Caco-2 (cell line): Measurements from ENCODE around the gene CAP2. TPM values are rescaled to one million over a fixed set of nuclear protein-coding genes. Genes with fewer than 3 reads are reported as not detected.

Source experiments
- BruUV-seq: library from RNA; stranded (reverse); fragments of 400-500 nt; replicated peaks from 2 replicates; lab custom pipeline; 2021; lab: Mats Ljungman, UMichigan
- CTCF ChIA-PET: fragments of 300-600 bp; sonication (Branson Sonifier 250); formaldehyde crosslinking; loops from one replicate; lab custom pipeline; 2022; ENCODE audit warnings: antibody characterized with exemption; lab: Charles Lee
- POLR2A ChIA-PET: fragments of 300-600 bp; sonication (Branson Sonifier 250); formaldehyde crosslinking; loops from one replicate; lab custom pipeline; 2022; ENCODE audit warnings: antibody characterized with exemption; lab: Charles Lee
- DNase-seq, 2 experiments: peaks; one replicate each; pipeline versions ENCODE4 v3.0.0 to v3.0.0-alpha.2; 2020 to 2022
- H3K27me3 ChIP-seq: replicated peaks from 2 replicates; pipeline ENCODE4 v1.6.0; 2011; ENCODE audit warnings: low read length; ENCODE audit not compliant: control insufficient read depth, insufficient read depth
- H3K36me3 ChIP-seq: 2 replicates; pipeline ENCODE4 v1.5.1; 2011; ENCODE audit warnings: low read length; ENCODE audit not compliant: control insufficient read depth, insufficient read depth
- H3K4me1 ChIP-seq: fragments of 250-450 bp; sonication (Bioruptor Pico); 2 replicates; pipeline ENCODE4 v1.5.1; 2020; ENCODE audit warnings: mild to moderate bottlenecking
- H3K4me3 ChIP-seq: 2 replicates; pipeline ENCODE4 v1.5.1; 2011; ENCODE audit warnings: low read depth, mild to moderate bottlenecking, control low read depth, low read length
- H3K9me3 ChIP-seq: fragments of 250-450 bp; sonication (Bioruptor Pico); 2 replicates; pipeline ENCODE4 v1.5.1; 2020; ENCODE audit warnings: mild to moderate bottlenecking, moderate library complexity
- H3K27ac Mint-ChIP-seq: one replicate; pipeline ENCODE4 v1.8.0; 2022; ENCODE audit warnings: mixed read lengths; ENCODE audit not compliant: unreplicated experiment
- H3K27me3 Mint-ChIP-seq: one replicate; pipeline ENCODE4 v1.8.0; 2022; ENCODE audit warnings: mixed read lengths; ENCODE audit not compliant: insufficient read depth, unreplicated experiment
- H3K36me3 Mint-ChIP-seq: one replicate; pipeline ENCODE4 v1.8.0; 2022; ENCODE audit warnings: mild to moderate bottlenecking, mixed read lengths; ENCODE audit not compliant: insufficient read depth, unreplicated experiment
- H3K4me1 Mint-ChIP-seq: one replicate; pipeline ENCODE4 v1.8.0; 2022; ENCODE audit warnings: low read depth, mixed read lengths; ENCODE audit not compliant: unreplicated experiment
- H3K4me3 Mint-ChIP-seq: one replicate; pipeline ENCODE4 v1.8.0; 2022; ENCODE audit warnings: mild to moderate bottlenecking, moderate library complexity, mixed read lengths; ENCODE audit not compliant: unreplicated experiment
- H3K9me3 Mint-ChIP-seq: one replicate; pipeline ENCODE4 v1.8.0; 2022; ENCODE audit warnings: mixed read lengths; ENCODE audit not compliant: unreplicated experiment
- intact Hi-C: fragments of 100-400 bp; cut with micrococcal nuclease; formaldehyde crosslinking; loops from one replicate; pipeline ENCODE4 v1.10.0; 2022; ENCODE audit not compliant: unreplicated experiment
- total RNA-seq: library from RNA; stranded (reverse); gene quantifications from 2 replicates; pipeline ENCODE4 v1.2.3, GENCODE V29; 2022
- TF ChIP-seq, protein P1 (sequence below), 2 experiments: fragments of 200-600 bp in 1 of 2; IDR thresholded peaks; 1 replicate in 1 of 2; 2 replicates in 1 of 2; pipeline versions ENCODE4 v1.5.1 to v1.8.0; 2011 to 2022; ENCODE audit warnings: antibody characterized with exemption in 1 of 2, control low read depth in 1 of 2, inconsistent platforms in 1 of 2, low read depth in 1 of 2, low read length in 1 of 2, mild to moderate bottlenecking in 1 of 2, moderate library complexity in 1 of 2; ENCODE audit not compliant: insufficient read depth in 1 of 2, severe bottlenecking in 1 of 2, unreplicated experiment in 1 of 2

Gene CAP2
- total RNA-seq, 1 experiment from 2014 or later: 8.9 TPM

DNA sequence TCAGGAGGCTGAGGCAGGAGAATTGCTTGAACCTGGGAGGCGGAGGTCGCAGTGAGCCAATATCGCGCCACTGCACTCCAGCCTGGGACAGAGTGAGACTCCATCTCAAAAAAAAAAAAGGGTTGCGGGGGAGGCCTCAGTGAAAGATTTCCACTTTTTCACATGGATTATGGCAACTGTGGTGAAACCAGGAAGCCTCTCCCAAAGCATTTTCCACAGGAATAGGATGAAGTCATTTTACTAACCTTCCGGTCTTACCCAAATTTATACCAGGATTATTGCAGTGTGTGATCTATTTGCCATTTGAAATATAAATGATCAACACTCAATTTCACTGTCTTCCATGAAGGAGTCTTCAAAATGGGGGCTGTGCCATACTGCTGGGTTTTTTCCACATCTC is 113.1 kb downstream of the CAP2 start:
- H3K9me3 ChIP-seq: no peaks in the 10 kb centered on the region
- intact Hi-C loops: no loop called here
- Mint-ChIP-seq H3K4me3 (no peak overlapping the region), H3K4me1 (no peaks in the 10 kb centered on the region), H3K27ac (no peak overlapping the region), H3K36me3 (peaks cover 4% of the 10 kb centered on the region), H3K27me3 (no peaks in the 10 kb centered on the region), H3K9me3 (no peaks in the 10 kb centered on the region)
- no peaks in the 10 kb centered on the region for H3K36me3 ChIP-seq
- ChIA-PET CTCF (no interaction called here), POLR2A (no interaction called here)
- no peaks in the 10 kb centered on the region for H3K27me3 ChIP-seq
- no peaks in the 10 kb centered on the region for H3K4me1 ChIP-seq
- TF ChIP-seq, protein P1, sequence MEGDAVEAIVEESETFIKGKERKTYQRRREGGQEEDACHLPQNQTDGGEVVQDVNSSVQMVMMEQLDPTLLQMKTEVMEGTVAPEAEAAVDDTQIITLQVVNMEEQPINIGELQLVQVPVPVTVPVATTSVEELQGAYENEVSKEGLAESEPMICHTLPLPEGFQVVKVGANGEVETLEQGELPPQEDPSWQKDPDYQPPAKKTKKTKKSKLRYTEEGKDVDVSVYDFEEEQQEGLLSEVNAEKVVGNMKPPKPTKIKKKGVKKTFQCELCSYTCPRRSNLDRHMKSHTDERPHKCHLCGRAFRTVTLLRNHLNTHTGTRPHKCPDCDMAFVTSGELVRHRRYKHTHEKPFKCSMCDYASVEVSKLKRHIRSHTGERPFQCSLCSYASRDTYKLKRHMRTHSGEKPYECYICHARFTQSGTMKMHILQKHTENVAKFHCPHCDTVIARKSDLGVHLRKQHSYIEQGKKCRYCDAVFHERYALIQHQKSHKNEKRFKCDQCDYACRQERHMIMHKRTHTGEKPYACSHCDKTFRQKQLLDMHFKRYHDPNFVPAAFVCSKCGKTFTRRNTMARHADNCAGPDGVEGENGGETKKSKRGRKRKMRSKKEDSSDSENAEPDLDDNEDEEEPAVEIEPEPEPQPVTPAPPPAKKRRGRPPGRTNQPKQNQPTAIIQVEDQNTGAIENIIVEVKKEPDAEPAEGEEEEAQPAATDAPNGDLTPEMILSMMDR (IDR thresholded peaks at IDR 0.05; ENCODE audit: insufficient read depth in 1 of 2, low read depth in 1 of 2, low read length in 1 of 2, severe bottlenecking in 1 of 2, unreplicated experiment in 1 of 2): no peak
- no peak overlapping the region for H3K4me3 ChIP-seq
- DNase-seq: no peak
- BruUV-seq: no TSS peak

DNA sequence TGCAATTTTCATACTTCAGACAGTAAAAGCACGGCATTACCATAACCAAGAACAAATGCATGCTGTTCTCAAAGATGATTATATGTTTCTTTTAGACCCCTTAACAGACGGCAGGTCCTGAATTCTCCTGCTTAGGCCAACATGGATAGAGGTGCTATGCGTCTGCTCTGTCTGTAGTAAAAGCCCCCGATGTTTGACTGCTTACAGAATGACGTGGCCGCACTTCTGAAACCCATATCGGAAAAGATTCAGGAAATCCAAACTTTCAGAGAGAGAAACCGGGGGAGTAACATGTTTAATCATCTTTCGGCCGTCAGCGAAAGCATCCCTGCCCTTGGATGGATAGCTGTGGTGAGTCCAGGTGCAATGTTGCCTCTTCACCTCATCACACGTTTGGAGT is 113.6 kb downstream of the CAP2 start:
- ChIA-PET CTCF (no interaction called here), POLR2A (no interaction called here)
- Histone ChIP-seq H3K4me3 (no peak overlapping the region), H3K4me1 (no peaks in the 10 kb centered on the region), H3K36me3 (no peaks in the 10 kb centered on the region), H3K27me3 (no peaks in the 10 kb centered on the region), H3K9me3 (no peaks in the 10 kb centered on the region)
- BruUV-seq: no TSS peak
- no peak overlapping the region for H3K27ac Mint-ChIP-seq
- intact Hi-C loops: no loop called here
- H3K36me3 Mint-ChIP-seq: peaks cover 4% of the 10 kb centered on the region
- no peak for DNase-seq
- no peaks in the 10 kb centered on the region for H3K4me1 Mint-ChIP-seq
- no peaks in the 10 kb centered on the region for H3K27me3 Mint-ChIP-seq
- H3K4me3 Mint-ChIP-seq: no peak overlapping the region
- H3K9me3 Mint-ChIP-seq: no peaks in the 10 kb centered on the region
- TF ChIP-seq, protein P1 (IDR thresholded peaks at IDR 0.05; ENCODE audit: insufficient read depth in 1 of 2, low read depth in 1 of 2, low read length in 1 of 2, severe bottlenecking in 1 of 2, unreplicated experiment in 1 of 2): no peak

DNA sequence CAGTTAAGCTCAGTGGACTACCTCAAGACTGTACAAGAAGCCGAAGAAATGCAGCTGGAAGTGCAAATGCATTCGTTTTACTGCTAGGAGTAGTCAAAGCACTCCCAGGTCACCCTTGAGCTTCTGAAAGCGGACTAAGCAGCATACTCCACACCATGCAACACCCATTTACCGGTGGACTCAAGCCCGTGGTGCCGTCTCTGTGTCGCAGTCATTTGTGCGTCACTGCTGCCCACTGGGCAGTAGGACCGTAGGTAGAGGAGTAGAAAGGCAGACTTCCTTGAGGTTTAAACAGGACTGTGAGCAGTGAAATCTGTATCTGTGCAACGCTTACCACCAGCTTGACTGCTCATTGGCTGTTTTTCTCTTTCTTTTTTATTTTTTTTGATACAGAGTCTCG is 117.7 kb downstream of the CAP2 start:
- Histone ChIP-seq H3K4me1 (no peaks in the 10 kb centered on the region), H3K9me3 (no peaks in the 10 kb centered on the region), H3K27me3 (no peaks in the 10 kb centered on the region), H3K4me3 (no peak overlapping the region), H3K36me3 (no peaks in the 10 kb centered on the region)
- intact Hi-C loops: no loop called here
- no TSS peak for BruUV-seq
- CTCF ChIA-PET: no interaction called here
- no peak for DNase-seq
- Mint-ChIP-seq H3K4me1 (no peaks in the 10 kb centered on the region), H3K36me3 (peaks cover 10% of the 10 kb centered on the region), H3K27ac (no peak overlapping the region), H3K9me3 (no peaks in the 10 kb centered on the region), H3K27me3 (no peaks in the 10 kb centered on the region), H3K4me3 (no peak overlapping the region)
- TF ChIP-seq, protein P1 (IDR thresholded peaks at IDR 0.05; ENCODE audit: insufficient read depth in 1 of 2, low read depth in 1 of 2, low read length in 1 of 2, severe bottlenecking in 1 of 2, unreplicated experiment in 1 of 2): no peak
- POLR2A ChIA-PET: no interaction called here
